ENCODE data around the gene PACS2. TPM values are rescaled to one million over a fixed set of nuclear protein-coding genes. Genes with fewer than 3 reads are reported as not detected.

Gene PACS2
- total RNA-seq, 1 experiment from 2014 or later: 72.5 TPM

DNA sequence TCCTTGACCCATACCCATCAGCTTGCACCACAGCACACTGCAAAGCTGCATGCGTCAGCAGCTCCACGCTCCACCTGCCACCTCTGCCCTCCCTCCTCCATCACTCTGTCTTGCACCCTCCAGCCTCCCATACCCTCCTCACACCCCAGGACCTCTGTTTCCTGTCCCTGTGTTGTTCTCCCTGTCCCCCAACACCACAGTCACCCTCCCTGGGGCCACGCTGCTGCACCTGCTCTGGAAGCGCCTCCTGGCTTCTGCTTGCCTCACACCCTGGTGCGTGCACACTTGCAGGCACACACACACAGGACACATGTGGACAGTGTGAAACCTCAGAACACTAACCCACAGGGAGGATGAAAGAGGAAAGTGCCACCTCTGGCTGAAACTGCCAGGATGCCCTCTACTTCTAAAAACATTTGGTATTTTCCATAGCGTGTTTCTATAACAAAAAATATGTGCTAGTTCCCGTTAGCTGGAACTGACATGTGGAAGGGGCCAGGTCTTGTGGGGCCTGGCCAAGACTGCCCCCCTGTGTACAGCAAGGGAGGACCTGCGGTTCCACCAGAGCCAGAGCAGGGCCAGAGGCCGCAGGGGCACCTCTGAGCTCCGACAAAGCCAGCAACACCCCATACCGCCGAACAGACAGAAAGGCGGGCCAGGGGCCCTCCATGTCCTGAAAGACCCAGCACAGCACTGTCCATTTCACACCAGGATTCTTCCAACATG, 23.8 kb upstream of the PACS2 start:
- H3K79me2 ChIP-seq (ENCODE audit: insufficient read depth, low read length): peaks cover 5% of the 10 kb centered on the region; the same call in 1 of the 2 replicates
- no peaks in the 10 kb centered on the region for H3K27me3 Mint-ChIP-seq (ENCODE audit: low read depth)
- H4K20me1 ChIP-seq (ENCODE audit: control insufficient read depth, insufficient read depth, insufficient read length): no peaks in the 10 kb centered on the region

More for the DNA sequence above, 23.8 kb upstream of the PACS2 start:
- no peaks in the 10 kb centered on the region for H3K9me3 ChIP-seq (ENCODE audit: control insufficient read depth, low read depth, low read length)
- H3K27ac ChIP-seq (ENCODE audit: insufficient read length, low read depth, low read length): no peak overlapping the region
- no peak overlapping the region for H3K56ac ChIP-seq (ENCODE audit: insufficient read length, low read depth, low read length)
- H2BK120ac ChIP-seq (ENCODE audit: low read depth, low read length, poor library complexity, severe bottlenecking): no peak overlapping the region
- H3K79me1 ChIP-seq (ENCODE audit: insufficient read depth, low read depth, low read length, poor library complexity, severe bottlenecking): no peaks in the 10 kb centered on the region
- H4K91ac ChIP-seq (ENCODE audit: insufficient read length, low read depth, low read length): no peak overlapping the region
- H3K4me1 Mint-ChIP-seq: peaks cover 0 to 7% of the 10 kb centered on the region in 2 experiments; a peak in 1 of 4 replicates
- no CpG with 5 or more reads among the region's 13 CpGs for WGBS (ENCODE audit: extremely low coverage, insufficient read length, low lambda C conversion rate)
- no peaks in the 10 kb centered on the region for H3K4me1 ChIP-seq (ENCODE audit: insufficient read depth, low read length)
- no peak overlapping the region for H4K8ac ChIP-seq (replicated peaks; ENCODE audit: insufficient read length, low read depth, low read length)
- no peak overlapping the region for H2AFZ ChIP-seq (ENCODE audit: low read length)
- TF ChIP-seq, protein P1, sequence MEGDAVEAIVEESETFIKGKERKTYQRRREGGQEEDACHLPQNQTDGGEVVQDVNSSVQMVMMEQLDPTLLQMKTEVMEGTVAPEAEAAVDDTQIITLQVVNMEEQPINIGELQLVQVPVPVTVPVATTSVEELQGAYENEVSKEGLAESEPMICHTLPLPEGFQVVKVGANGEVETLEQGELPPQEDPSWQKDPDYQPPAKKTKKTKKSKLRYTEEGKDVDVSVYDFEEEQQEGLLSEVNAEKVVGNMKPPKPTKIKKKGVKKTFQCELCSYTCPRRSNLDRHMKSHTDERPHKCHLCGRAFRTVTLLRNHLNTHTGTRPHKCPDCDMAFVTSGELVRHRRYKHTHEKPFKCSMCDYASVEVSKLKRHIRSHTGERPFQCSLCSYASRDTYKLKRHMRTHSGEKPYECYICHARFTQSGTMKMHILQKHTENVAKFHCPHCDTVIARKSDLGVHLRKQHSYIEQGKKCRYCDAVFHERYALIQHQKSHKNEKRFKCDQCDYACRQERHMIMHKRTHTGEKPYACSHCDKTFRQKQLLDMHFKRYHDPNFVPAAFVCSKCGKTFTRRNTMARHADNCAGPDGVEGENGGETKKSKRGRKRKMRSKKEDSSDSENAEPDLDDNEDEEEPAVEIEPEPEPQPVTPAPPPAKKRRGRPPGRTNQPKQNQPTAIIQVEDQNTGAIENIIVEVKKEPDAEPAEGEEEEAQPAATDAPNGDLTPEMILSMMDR (conservative IDR thresholded peaks at IDR 0.05): peak; percentile 44
- H3K23ac ChIP-seq (ENCODE audit: insufficient read length, low read depth, low read length): no peak overlapping the region
- no peak overlapping the region for H2BK5ac ChIP-seq (ENCODE audit: insufficient read length, low read length)
- no peak overlapping the region for H3T11ph ChIP-seq (ENCODE audit: low read length)
- peak overlapping the region in 2 of 3 experiments; percentile 15 to 68; a peak in 2 of 7 replicates for H3K27ac Mint-ChIP-seq
- no peak overlapping the region; the same call in 1 of the 2 replicates for H3K14ac ChIP-seq (ENCODE audit: insufficient read depth, low read length)
- no peak overlapping the region for H2BK15ac ChIP-seq (ENCODE audit: low read depth, low read length)
- no peaks in the 10 kb centered on the region for H3K9me3 Mint-ChIP-seq
- no peak overlapping the region for H3K4me3 Mint-ChIP-seq
- no peak overlapping the region for H3K9ac ChIP-seq (ENCODE audit: extremely low read depth, insufficient read length, low read length)
- H3K36me3 Mint-ChIP-seq (ENCODE audit: insufficient read depth in 1 of 3, low read depth in 3 of 3): peaks cover 0 to 1% (median 0%) of the 10 kb centered on the region in 3 experiments; a peak in 2 of 7 replicates
- H2BK12ac ChIP-seq (ENCODE audit: insufficient read length, low read depth, low read length): no peak overlapping the region
- H3K4ac ChIP-seq (ENCODE audit: low read depth, low read length): no peak overlapping the region
- H2BK20ac ChIP-seq (ENCODE audit: low read depth, low read length, poor library complexity, severe bottlenecking): no peak overlapping the region
- no peaks in the 10 kb centered on the region for H3K27me3 ChIP-seq (ENCODE audit: insufficient read depth, low read length)
- no peak for DNase-seq
- H4K5ac ChIP-seq (ENCODE audit: insufficient read length, low read depth, low read length): no peak overlapping the region
- no peak overlapping the region for H2AK5ac ChIP-seq (ENCODE audit: insufficient read length, low read length)
- H3K4me2 ChIP-seq (ENCODE audit: insufficient read depth, insufficient read length, low read length): no peak overlapping the region
- H3K23me2 ChIP-seq (ENCODE audit: insufficient read length, low read depth, low read length, poor library complexity, severe bottlenecking): no peaks in the 10 kb centered on the region
- no peak overlapping the region for H3K18ac ChIP-seq (ENCODE audit: insufficient read length, low read depth, low read length)
